Measurements from ENCODE around the gene GRB2.
"Not testable (repeated sequence)": the region's sequence is repeated elsewhere in the genome, so short reads cannot be mapped to it uniquely, and the experiment has no call there.

GRB2 gene

GRCh38 chr17:75442168-75443103 lies 37.0 kb upstream of the GRB2 start:
- no peak for DNase-seq (ENCODE audit: low spot score)
- TF ChIP-seq CTCF (IDR thresholded peaks at IDR 0.05; ENCODE audit: extremely low read depth, insufficient read depth, missing control alignments): no peak
- in situ Hi-C loops (cut with MboI; ENCODE audit: low pct_unique_long_range_greater_than_20kb, low sequenced_read_pairs, unreplicated experiment): no loop called here

GRCh38 chr17:75440738-75441448 lies 35.4 kb upstream of the GRB2 start:
- no peak for TF ChIP-seq CTCF (IDR thresholded peaks at IDR 0.05; ENCODE audit: extremely low read depth, insufficient read depth, missing control alignments)
- in situ Hi-C loops (cut with MboI; ENCODE audit: low pct_unique_long_range_greater_than_20kb, low sequenced_read_pairs, unreplicated experiment): no loop called here
- no peak for DNase-seq (ENCODE audit: low spot score)

DNA sequence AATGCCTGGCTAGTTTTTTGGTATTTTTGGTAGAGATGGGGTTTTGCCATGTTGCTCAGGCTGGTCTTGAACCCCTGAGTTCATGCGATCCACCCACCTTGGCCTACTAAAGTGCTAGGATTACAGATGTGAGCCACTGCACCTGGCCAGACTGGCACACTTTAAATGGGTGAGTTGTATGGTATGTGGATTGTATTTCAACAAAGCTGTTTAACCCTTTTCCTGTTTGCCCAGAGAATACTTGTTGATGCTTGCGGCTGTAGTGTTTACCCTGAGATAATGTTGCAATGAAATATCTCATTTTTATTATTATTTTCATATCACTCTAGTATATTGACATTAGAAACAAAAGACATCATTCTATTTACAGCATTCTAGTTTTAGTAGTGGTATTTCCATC lies 33.8 kb upstream of the GRB2 start:
- no peak for TF ChIP-seq CTCF (IDR thresholded peaks at IDR 0.05; ENCODE audit: extremely low read depth, insufficient read depth, missing control alignments)
- no peak for DNase-seq (ENCODE audit: low spot score)
- in situ Hi-C loops (cut with MboI; ENCODE audit: low pct_unique_long_range_greater_than_20kb, low sequenced_read_pairs, unreplicated experiment): no loop called here

DNA sequence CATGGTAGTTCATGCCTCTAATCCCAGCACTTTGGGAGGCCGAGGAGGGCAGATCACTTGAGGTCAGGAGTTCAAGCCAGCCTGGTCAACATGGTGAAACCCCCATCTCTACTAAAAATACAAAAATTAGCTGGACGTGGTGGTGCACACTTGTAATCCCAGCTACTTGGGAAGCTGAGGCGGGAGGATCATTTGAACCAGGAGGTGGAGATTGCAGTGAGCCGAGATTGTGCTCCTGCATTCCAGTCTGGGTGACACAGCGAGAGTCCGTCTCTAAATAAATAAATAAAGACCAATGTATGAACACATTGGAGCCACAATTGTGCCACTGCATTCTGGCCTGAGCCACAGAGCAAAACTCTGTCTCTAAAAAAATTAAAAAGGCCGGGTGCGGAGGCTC lies 31.9 kb upstream of the GRB2 start:
- in situ Hi-C loops (cut with MboI; ENCODE audit: low pct_unique_long_range_greater_than_20kb, low sequenced_read_pairs, unreplicated experiment): not testable (repeated sequence)

GRCh38 chr17:75434433-75434832 lies 29.0 kb upstream of the GRB2 start:
- DNase-seq (ENCODE audit: low spot score); in situ Hi-C loops (cut with MboI; ENCODE audit: low pct_unique_long_range_greater_than_20kb, low sequenced_read_pairs, unreplicated experiment): not testable (repeated sequence)

More for the DNA sequence above, 31.9 kb upstream of the GRB2 start:
- not testable (repeated sequence) for DNase-seq (ENCODE audit: low spot score)

- TF ChIP-seq CTCF (IDR thresholded peaks at IDR 0.05; ENCODE audit: extremely low read depth, insufficient read depth, missing control alignments): no peak
- in situ Hi-C loops (cut with MboI; ENCODE audit: low pct_unique_long_range_greater_than_20kb, low sequenced_read_pairs, unreplicated experiment): no loop called here
Measured at GRCh38 chr17:75433218-75433783, 27.8 kb upstream of the GRB2 start.

GRCh38 chr17:75430159-75430974 lies 24.9 kb upstream of the GRB2 start:
- no peak for DNase-seq (ENCODE audit: low spot score)
- TF ChIP-seq CTCF (IDR thresholded peaks at IDR 0.05; ENCODE audit: extremely low read depth, insufficient read depth, missing control alignments): no peak
- in situ Hi-C loops (cut with MboI; ENCODE audit: low pct_unique_long_range_greater_than_20kb, low sequenced_read_pairs, unreplicated experiment): no loop called here

More at GRCh38 chr17:75433218-75433783, 27.8 kb upstream of the GRB2 start:
- no peak for DNase-seq (ENCODE audit: low spot score)
